Sigmoid colon (tissue), 4 donors: ENCODE results near the gene ARHGAP10.

Experiments
- CTCF ChIP-seq, 4 experiments: fragments of 450-650 bp in 3 of 4; fragments of 200-600 bp in 1 of 4; IDR thresholded peaks; one replicate each; pipeline ENCODE4 v1.5.1; 2016 to 2019; ENCODE audit warnings: antibody characterized with exemption in 4 of 4, mild to moderate bottlenecking in 3 of 4, moderate library complexity in 2 of 4
- EP300 ChIP-seq, 4 donors: sonication (generic); formaldehyde crosslinking; IDR thresholded peaks; one replicate each; pipeline ENCODE4 v1.6.1; 2017; ENCODE audit warnings: antibody characterized with exemption in 4 of 4

- TF ChIP-seq CTCF (IDR thresholded peaks at IDR 0.05) (no peak), EP300 (IDR thresholded peaks at IDR 0.05) (no peak)
Observed at GRCh38 chr4:147985376-147985775, 253.5 kb downstream of the ARHGAP10 start.
